Gastrocnemius medialis (tissue), 4 donors: ENCODE measurements around the gene CREG1. TPM values are rescaled to one million over a fixed set of nuclear protein-coding genes. Genes with fewer than 3 reads are reported as not detected.

Source experiments
- ATAC-seq, 2 donors: fragments of 150-250 bp; one replicate each; pipeline ENCODE4 v1.9.1; 2016
- DNase-seq, 2 donors: peaks; one replicate each; pipeline ENCODE4 v3.0.0-alpha.2; 2019
- H3K27ac ChIP-seq, 4 donors: fragments of 200-600 bp; sonication (generic); 1 replicate in 1 of 4; 2 replicates in 3 of 4; pipeline ENCODE4 v1.5.1; 2016 to 2018; ENCODE audit warnings: mild to moderate bottlenecking in 2 of 4, moderate library complexity in 1 of 4
- H3K27me3 ChIP-seq, 3 donors: fragments of 200-600 bp; sonication (generic) in 2 of 3; 1 replicate in 1 of 3; 2 replicates in 2 of 3; pipeline versions ENCODE4 v1.5.1 to v1.6.0; 2016 to 2019; ENCODE audit warnings: mild to moderate bottlenecking in 1 of 3, moderate library complexity in 1 of 3
- H3K36me3 ChIP-seq, 2 donors: fragments of 200-600 bp; sonication (generic) in 1 of 2; one replicate each; pipeline ENCODE4 v1.5.1; 2017 to 2018
- H3K4me1 ChIP-seq, 2 donors: fragments of 200-600 bp; sonication (generic) in 1 of 2; one replicate each; pipeline ENCODE4 v1.5.1; 2016 to 2017; ENCODE audit warnings: mild to moderate bottlenecking in 2 of 2
- H3K4me3 ChIP-seq, 4 donors: fragments of 200-600 bp; sonication (generic) in 3 of 4; 1 replicate in 1 of 4; 2 replicates in 3 of 4; pipeline ENCODE4 v1.5.1; 2016 to 2019; ENCODE audit warnings: mild to moderate bottlenecking in 2 of 4
- H3K9me3 ChIP-seq, 3 donors: fragments of 200-600 bp; sonication (generic) in 2 of 3; 1 replicate in 1 of 3; 2 replicates in 2 of 3; pipeline ENCODE4 v1.5.1; 2016 to 2019
- CTCF ChIP-seq, 5 experiments: fragments of 450-650 bp in 3 of 5; fragments of 200-600 bp in 2 of 5; sonication (generic) in 2 of 5; IDR thresholded peaks in 4 of 5; conservative IDR thresholded peaks in 1 of 5; 1 replicate in 4 of 5; 2 replicates in 1 of 5; pipeline ENCODE4 v1.5.1; 2016 to 2019; ENCODE audit warnings: antibody characterized with exemption in 5 of 5, mild to moderate bottlenecking in 3 of 5, moderate library complexity in 3 of 5
- POLR2A ChIP-seq, 2 donors: fragments of 450-650 bp; IDR thresholded peaks; one replicate each; pipeline ENCODE4 v1.6.1; 2017; ENCODE audit warnings: antibody characterized with exemption in 2 of 2, mild to moderate bottlenecking in 2 of 2, moderate library complexity in 2 of 2
- in situ Hi-C, 4 donors: fragments of 200-750 bp; cut with MboI; loops; one replicate each; pipeline versions ENCODE4 v1.15.0 to v1.8.0; 2017; ENCODE audit warnings: low sequenced_read_pairs in 4 of 4
- intact Hi-C: fragments of 100-400 bp; cut with DNase I; formaldehyde crosslinking; loops from one replicate; pipeline ENCODE4 v1.15.1; 2023; ENCODE audit warnings: low total_unique reads
- total RNA-seq, 4 donors: library from RNA; depleted of rRNA; stranded (reverse); fragments of >200 nt; gene quantifications; one replicate each; pipeline versions ENCODE4 v1.1.0 to v1.2.3, GENCODE V29; 2016

Gene CREG1
- total RNA-seq, 4 donors from 2014 or later = 69.9 to 99.6 (median 80.7) TPM

GRCh38 chr1:167543199-167543990 lies 10.2 kb downstream of the CREG1 start:
- Histone ChIP-seq H3K27ac (no peak overlapping the region), H3K27me3 (no peaks in the 10 kb centered on the region), H3K4me1 (peaks cover 7 to 14% of the 10 kb centered on the region in 2 donors), H3K36me3 (peaks cover 0 to 22% of the 10 kb centered on the region in 2 donors), H3K9me3 (no peaks in the 10 kb centered on the region), H3K4me3 (no peak overlapping the region)
- TF ChIP-seq CTCF (IDR thresholded peaks at IDR 0.05 in 4 of 5, conservative IDR thresholded peaks at IDR 0.05 in 1 of 5) = no peak
- no peak for TF ChIP-seq POLR2A (IDR thresholded peaks at IDR 0.05)
- intact Hi-C loops = no loop called here
- in situ Hi-C loops = loop anchor here in 3 of 4 donors (25.0 kb wide), 2 partner anchors 281 to 481 kb away; no protein-coding TSS in a partner anchor
- ATAC-seq (no peak), DNase-seq (no peak)

DNA sequence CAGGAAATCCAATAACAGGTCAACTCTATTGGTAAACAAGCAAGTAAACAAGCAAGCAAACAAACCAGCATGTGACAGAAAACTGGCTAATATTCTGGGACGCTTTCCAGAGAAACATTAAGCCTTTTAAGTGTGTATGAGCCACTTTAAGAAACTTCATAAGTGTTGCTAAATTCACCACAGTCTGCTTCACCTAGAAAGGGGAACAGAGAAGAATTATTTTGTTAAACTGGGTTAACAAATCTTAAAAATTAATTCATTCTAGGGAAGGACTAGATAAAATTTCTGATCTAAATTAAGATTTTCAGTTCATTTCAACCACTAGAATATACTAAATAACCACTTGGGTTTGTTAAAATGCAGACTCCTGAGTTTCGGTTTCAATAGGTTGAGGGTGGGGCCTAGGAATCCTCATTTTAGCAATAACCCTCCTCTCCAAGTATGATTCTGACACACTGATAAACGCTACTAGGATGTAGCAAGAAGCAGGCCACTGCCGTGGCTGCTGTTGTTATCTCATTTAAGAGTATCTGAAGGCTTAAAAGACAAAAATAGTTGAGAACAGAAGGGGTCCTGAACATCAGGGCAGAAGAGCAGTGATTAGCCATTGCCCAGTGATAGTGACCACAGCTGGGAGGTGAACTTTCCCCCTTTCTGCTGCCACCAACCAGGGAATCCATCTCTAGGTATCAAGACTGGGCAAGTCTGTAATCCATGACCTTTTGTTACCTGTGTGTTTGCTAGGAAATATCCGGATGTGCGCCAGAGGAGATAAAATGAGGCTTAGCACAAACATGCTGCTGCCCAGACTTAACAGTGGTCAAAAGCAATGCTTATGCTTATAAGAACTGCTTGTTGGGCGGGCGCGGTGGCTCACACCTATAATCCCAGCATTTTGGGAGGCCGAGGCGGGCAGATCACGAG lies 11.2 kb downstream of the CREG1 start:
- in situ Hi-C loops (loop anchor here in 3 of 4 donors (25.0 kb wide), 2 partner anchors 280 to 480 kb away; no protein-coding TSS in a partner anchor), intact Hi-C loops (no loop called here)
- Histone ChIP-seq H3K27me3 (no peaks in the 10 kb centered on the region), H3K27ac (no peak overlapping the region), H3K36me3 (peaks cover 0 to 17% of the 10 kb centered on the region in 2 donors), H3K9me3 (no peaks in the 10 kb centered on the region), H3K4me1 (peaks cover 0 to 8% of the 10 kb centered on the region in 2 donors), H3K4me3 (no peak overlapping the region)
- ATAC-seq (no peak), DNase-seq (no peak)
- TF ChIP-seq CTCF (IDR thresholded peaks at IDR 0.05 in 4 of 5, conservative IDR thresholded peaks at IDR 0.05 in 1 of 5) (no peak), POLR2A (IDR thresholded peaks at IDR 0.05) (no peak)

DNA sequence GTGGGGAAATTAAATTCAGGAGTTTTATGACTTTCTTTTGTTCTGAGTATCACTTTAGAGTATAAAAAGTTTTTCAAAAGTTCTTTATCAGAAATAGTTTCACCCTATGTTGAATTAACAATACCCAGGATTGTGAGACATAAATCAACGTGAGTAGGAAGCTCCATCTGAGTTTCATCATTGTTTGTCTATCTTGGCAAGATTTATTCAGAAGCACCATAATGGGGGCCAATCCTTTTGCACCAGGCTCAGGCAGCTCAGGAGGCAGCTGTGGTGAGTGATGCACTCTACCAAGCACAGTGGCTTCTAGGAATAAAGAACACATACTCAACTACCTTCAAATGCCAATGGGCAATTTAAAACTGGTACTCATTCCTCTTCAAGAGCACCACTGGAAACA lies 12.0 kb downstream of the CREG1 start:
- in situ Hi-C loops (loop anchor here in 3 of 4 donors (25.0 kb wide), 2 partner anchors 279 to 479 kb away; no protein-coding TSS in a partner anchor), intact Hi-C loops (no loop called here)
- TF ChIP-seq CTCF (IDR thresholded peaks at IDR 0.05 in 4 of 5, conservative IDR thresholded peaks at IDR 0.05 in 1 of 5) (no peak), POLR2A (IDR thresholded peaks at IDR 0.05) (no peak)
- DNase-seq (no peak), ATAC-seq (no peak)
- Histone ChIP-seq H3K27me3 (no peaks in the 10 kb centered on the region), H3K4me1 (peaks cover 0 to under 1% of the 10 kb centered on the region in 2 donors), H3K36me3 (peaks cover 0 to 12% of the 10 kb centered on the region in 2 donors), H3K4me3 (no peak overlapping the region), H3K27ac (no peak overlapping the region), H3K9me3 (no peaks in the 10 kb centered on the region)

DNA sequence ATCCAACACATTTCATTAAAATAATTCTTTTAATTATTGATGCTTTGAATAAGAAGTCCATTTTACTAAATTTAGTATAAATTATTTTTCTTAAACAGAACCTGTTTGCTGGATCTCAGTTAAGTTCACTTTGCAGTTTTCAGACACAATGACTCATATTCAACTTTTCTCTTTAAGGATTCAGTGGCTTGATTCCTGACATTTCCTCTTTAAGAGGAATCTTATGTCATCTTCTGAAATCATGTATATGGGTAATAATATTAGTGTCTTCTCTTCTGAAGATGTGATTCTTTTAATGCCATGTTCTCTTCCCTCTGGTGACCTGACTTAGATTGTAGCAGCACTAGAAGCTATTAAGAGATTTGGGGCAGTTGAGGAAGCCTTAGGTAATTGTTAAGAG lies 12.6 kb downstream of the CREG1 start:
- no peak for TF ChIP-seq CTCF (IDR thresholded peaks at IDR 0.05 in 4 of 5, conservative IDR thresholded peaks at IDR 0.05 in 1 of 5)
- TF ChIP-seq POLR2A (IDR thresholded peaks at IDR 0.05) = no peak
- Histone ChIP-seq H3K36me3 (peaks cover 0 to 9% of the 10 kb centered on the region in 2 donors), H3K27me3 (no peaks in the 10 kb centered on the region), H3K27ac (no peak overlapping the region), H3K9me3 (no peaks in the 10 kb centered on the region), H3K4me1 (no peaks in the 10 kb centered on the region), H3K4me3 (no peak overlapping the region)
- ATAC-seq (no peak), DNase-seq (no peak)
- intact Hi-C loops (no loop called here), in situ Hi-C loops (loop anchor here in 3 of 4 donors (25.0 kb wide), 2 partner anchors 279 to 479 kb away; no protein-coding TSS in a partner anchor)
